ENCODE measurements around the gene UGGT2.
A peak's percentile ranks its signal among the peaks of the same experiment; 100 is the strongest.
"Not testable (repeated sequence)": the region's sequence is repeated elsewhere in the genome, so short reads cannot be mapped to it uniquely, and the experiment has no call there.

UGGT2 gene

GRCh38 chr13:95902741-95903140 is 150.5 kb downstream of the UGGT2 start:
- no peak for DNase-seq (ENCODE audit: low read depth in 2 of 2)

GRCh38 chr13:95898256-95898655 is 154.9 kb downstream of the UGGT2 start:
- no peak for DNase-seq (ENCODE audit: low read depth in 2 of 2)

- DNase-seq (ENCODE audit: low read depth in 2 of 2), result no peak
These were observed 156.9 kb downstream of the UGGT2 start for GRCh38 chr13:95896301-95896700.

- no peak for DNase-seq (ENCODE audit: low read depth in 2 of 2)
These were observed 159.3 kb downstream of the UGGT2 start for GRCh38 chr13:95893861-95894260.

GRCh38 chr13:95882121-95882520 is 171.1 kb downstream of the UGGT2 start:
- DNase-seq (ENCODE audit: low read depth in 2 of 2), result no peak

- DNase-seq (ENCODE audit: low read depth in 2 of 2), result no peak
These were observed 172.9 kb downstream of the UGGT2 start for GRCh38 chr13:95880331-95880730.

GRCh38 chr13:95874286-95874685 is 178.9 kb downstream of the UGGT2 start:
- DNase-seq (ENCODE audit: low read depth in 2 of 2), result no peak

- DNase-seq (ENCODE audit: low read depth in 2 of 2), result no peak
These were observed 182.8 kb downstream of the UGGT2 start for GRCh38 chr13:95870421-95870820.

GRCh38 chr13:95865080-95865615 is 188.1 kb downstream of the UGGT2 start:
- DNase-seq (ENCODE audit: low read depth in 2 of 2), result no peak

GRCh38 chr13:95862408-95862807 is 190.8 kb downstream of the UGGT2 start:
- no peak for DNase-seq (ENCODE audit: low read depth in 2 of 2)

- no peak for DNase-seq (ENCODE audit: low read depth in 2 of 2)
These were observed 191.9 kb downstream of the UGGT2 start for GRCh38 chr13:95861296-95861695.

- DNase-seq (ENCODE audit: low read depth in 2 of 2), result no peak
These were observed 194.7 kb downstream of the UGGT2 start for GRCh38 chr13:95858286-95859075.

GRCh38 chr13:95845656-95846055 is 207.5 kb downstream of the UGGT2 start:
- DNase-seq (ENCODE audit: low read depth in 2 of 2), result not testable (repeated sequence)

GRCh38 chr13:95842898-95843297 is 210.3 kb downstream of the UGGT2 start:
- DNase-seq (ENCODE audit: low read depth in 2 of 2), result no peak

GRCh38 chr13:95841894-95842293 is 211.3 kb downstream of the UGGT2 start:
- DNase-seq (ENCODE audit: low read depth in 2 of 2), result no peak

GRCh38 chr13:95834134-95834765 is 219.0 kb downstream of the UGGT2 start:
- DNase-seq (ENCODE audit: low read depth in 2 of 2), result peak; percentile 22 to 25

GRCh38 chr13:95833719-95834118 is 219.5 kb downstream of the UGGT2 start:
- no peak for DNase-seq (ENCODE audit: low read depth in 2 of 2)

- DNase-seq (ENCODE audit: low read depth in 2 of 2), result no peak
These were observed 220.1 kb downstream of the UGGT2 start for GRCh38 chr13:95833126-95833525.

- no peak for DNase-seq (ENCODE audit: low read depth in 2 of 2)
These were observed 230.9 kb downstream of the UGGT2 start for GRCh38 chr13:95822303-95822702.

GRCh38 chr13:95814495-95814894 is 238.7 kb downstream of the UGGT2 start:
- no peak for DNase-seq (ENCODE audit: low read depth in 2 of 2)

- DNase-seq (ENCODE audit: low read depth in 2 of 2), result no peak
These were observed 240.1 kb downstream of the UGGT2 start for GRCh38 chr13:95813139-95813538.

GRCh38 chr13:95809429-95809828 is 243.8 kb downstream of the UGGT2 start:
- no peak for DNase-seq (ENCODE audit: low read depth in 2 of 2)

GRCh38 chr13:95805921-95806320 is 247.3 kb downstream of the UGGT2 start:
- no peak for DNase-seq (ENCODE audit: low read depth in 2 of 2)

All from activated CD8-positive, alpha-beta memory T cell treated with anti-CD3 and anti-CD28 coated beads for 4 hours (primary cell).